ENCODE results near the gene DNAJA3. TPM values are rescaled to one million over a fixed set of nuclear protein-coding genes. Genes with fewer than 3 reads are reported as not detected.

The DNAJA3 gene
- 10 to 100 TPM; 30.6 to 39.5 (median 36.1) TPM for polyA plus RNA-seq (ENCODE audit: insufficient read depth in 1 of 5, insufficient read length in 5 of 5, low replicate concordance in 1 of 5)
- long read RNA-seq, donor 1, partial matches to known transcripts = 41 of 81 reads
- long read RNA-seq, donor 1, other reads (novel, unspliced or antisense) = 31 of 81 reads
- long read RNA-seq, donor 2, partial matches to known transcripts = 9 of 31 reads
- long read RNA-seq, donor 2, other reads (novel, unspliced or antisense) = 16 of 31 reads
- long read RNA-seq, donor 3, transcript DNAJA3-202 (11 exons, 2,591 nt) = major isoform, 5 of 61 reads
- long read RNA-seq, donor 3, partial matches to known transcripts = 26 of 61 reads
- long read RNA-seq, donor 3, other reads (novel, unspliced or antisense) = 28 of 61 reads
- long read RNA-seq, donor 4, partial matches to known transcripts = 0 of 6 reads
- long read RNA-seq, donor 4, other reads (novel, unspliced or antisense) = 0 of 6 reads
- long read RNA-seq, donor 5, partial matches to known transcripts = 10 of 13 reads
- long read RNA-seq, donor 5, other reads (novel, unspliced or antisense) = 0 of 13 reads
- long read RNA-seq, donor 6, transcript DNAJA3-202 (11 exons, 2,591 nt) = major isoform, 5 of 60 reads
- long read RNA-seq, donor 6, partial matches to known transcripts = 45 of 60 reads
- long read RNA-seq, donor 6, other reads (novel, unspliced or antisense) = 6 of 60 reads
- long read RNA-seq, donor 7, transcript DNAJA3-202 (11 exons, 2,591 nt) = major isoform, 5 of 92 reads
- long read RNA-seq, donor 7, partial matches to known transcripts = 51 of 92 reads
- long read RNA-seq, donor 7, other reads (novel, unspliced or antisense) = 33 of 92 reads
- long read RNA-seq, donor 8, partial matches to known transcripts = 0 of 7 reads
- long read RNA-seq, donor 8, other reads (novel, unspliced or antisense) = 0 of 7 reads

GRCh38 chr16:4425378-4426020 lies at the start of gene DNAJA3:
Gene DNAJA3 (plus strand): TSS chr16:4425868. CDS start chr16:4425882, 14 bp downstream.
- peak; percentile 96 for DNase-seq

GRCh38 chr16:4376126-4376892 lies 49.4 kb upstream of the DNAJA3 start:
- DNase-seq = peak; percentile 82 to 86

GRCh38 chr16:4376893-4377572 lies 48.6 kb upstream of the DNAJA3 start:
- no peak for DNase-seq

- DNase-seq = no peak
Observed at GRCh38 chr16:4377573-4378154, 48.0 kb upstream of the DNAJA3 start.

- no peak for DNase-seq
Observed at GRCh38 chr16:4378161-4378666, 47.5 kb upstream of the DNAJA3 start.

GRCh38 chr16:4378999-4379690 lies 46.5 kb upstream of the DNAJA3 start:
- no peak for DNase-seq

- DNase-seq = no peak
Observed at GRCh38 chr16:4380119-4381063, 45.3 kb upstream of the DNAJA3 start.

GRCh38 chr16:4381072-4381934 lies 44.4 kb upstream of the DNAJA3 start:
- DNase-seq = no peak

- DNase-seq = no peak
Observed at GRCh38 chr16:4381935-4382794, 43.5 kb upstream of the DNAJA3 start.

- no peak for DNase-seq
Observed at GRCh38 chr16:4382795-4383357, 42.8 kb upstream of the DNAJA3 start.

GRCh38 chr16:4383591-4384444 lies 41.9 kb upstream of the DNAJA3 start:
- no peak for DNase-seq

GRCh38 chr16:4384509-4384942 lies 41.1 kb upstream of the DNAJA3 start:
- DNase-seq = no peak

GRCh38 chr16:4385066-4385788 lies 40.4 kb upstream of the DNAJA3 start:
- DNase-seq = no peak
